ENCODE measurements around the gene CHMP1B. TPM values are rescaled to one million over a fixed set of nuclear protein-coding genes. Genes with fewer than 3 reads are reported as not detected.

Gene CHMP1B
- total RNA-seq, 1 experiment from 2014 or later = 38.7 TPM

DNA sequence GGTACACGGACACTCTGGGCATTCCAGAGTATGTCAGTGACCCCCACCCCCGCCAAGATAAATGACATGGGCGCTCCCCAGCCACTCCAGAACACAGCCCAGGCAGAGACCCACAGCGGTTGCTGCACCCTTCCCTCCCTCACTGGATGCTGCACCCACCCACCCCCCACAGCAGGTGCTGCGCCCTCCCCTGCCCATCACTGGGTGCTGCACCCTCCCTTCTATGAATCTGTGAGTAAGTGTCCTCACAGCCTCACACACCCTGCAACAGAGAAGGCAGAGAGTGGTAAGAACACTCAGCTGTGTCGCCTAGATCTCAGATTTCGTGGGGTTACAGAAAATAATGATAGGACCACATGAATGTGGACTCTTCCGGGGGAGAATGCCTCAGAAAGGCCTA lies 23.5 kb downstream of the CHMP1B start:
- no peak overlapping the region for H3K4me3 Mint-ChIP-seq
- H3K9me3 Mint-ChIP-seq = peaks cover 3% of the 10 kb centered on the region in 2 experiments; a peak in 3 of 5 replicates
- H3K4me2 ChIP-seq (ENCODE audit: insufficient read depth, insufficient read length, low read length) = no peak overlapping the region
- peaks cover 22 to 55% (median 28%) of the 10 kb centered on the region in 3 experiments for H3K36me3 Mint-ChIP-seq (ENCODE audit: insufficient read depth in 1 of 3, low read depth in 3 of 3)
- H2BK120ac ChIP-seq (ENCODE audit: low read depth, low read length, poor library complexity, severe bottlenecking) = no peak overlapping the region
- no peak overlapping the region for H2AFZ ChIP-seq (ENCODE audit: low read length)
- H3K23me2 ChIP-seq (ENCODE audit: insufficient read length, low read depth, low read length, poor library complexity, severe bottlenecking) = no peaks in the 10 kb centered on the region
- no peaks in the 10 kb centered on the region for H4K20me1 ChIP-seq (ENCODE audit: control insufficient read depth, insufficient read depth, insufficient read length)
- H3K79me2 ChIP-seq (ENCODE audit: insufficient read depth, low read length) = no peaks in the 10 kb centered on the region
- no peak overlapping the region for H3K9ac ChIP-seq (ENCODE audit: extremely low read depth, insufficient read length, low read length)
- peaks cover 2% of the 10 kb centered on the region; the same call in 1 of the 2 replicates for H3K4me1 ChIP-seq (ENCODE audit: insufficient read depth, low read length)
- H3K18ac ChIP-seq (ENCODE audit: insufficient read length, low read depth, low read length) = no peak overlapping the region
- TF ChIP-seq, protein P1, sequence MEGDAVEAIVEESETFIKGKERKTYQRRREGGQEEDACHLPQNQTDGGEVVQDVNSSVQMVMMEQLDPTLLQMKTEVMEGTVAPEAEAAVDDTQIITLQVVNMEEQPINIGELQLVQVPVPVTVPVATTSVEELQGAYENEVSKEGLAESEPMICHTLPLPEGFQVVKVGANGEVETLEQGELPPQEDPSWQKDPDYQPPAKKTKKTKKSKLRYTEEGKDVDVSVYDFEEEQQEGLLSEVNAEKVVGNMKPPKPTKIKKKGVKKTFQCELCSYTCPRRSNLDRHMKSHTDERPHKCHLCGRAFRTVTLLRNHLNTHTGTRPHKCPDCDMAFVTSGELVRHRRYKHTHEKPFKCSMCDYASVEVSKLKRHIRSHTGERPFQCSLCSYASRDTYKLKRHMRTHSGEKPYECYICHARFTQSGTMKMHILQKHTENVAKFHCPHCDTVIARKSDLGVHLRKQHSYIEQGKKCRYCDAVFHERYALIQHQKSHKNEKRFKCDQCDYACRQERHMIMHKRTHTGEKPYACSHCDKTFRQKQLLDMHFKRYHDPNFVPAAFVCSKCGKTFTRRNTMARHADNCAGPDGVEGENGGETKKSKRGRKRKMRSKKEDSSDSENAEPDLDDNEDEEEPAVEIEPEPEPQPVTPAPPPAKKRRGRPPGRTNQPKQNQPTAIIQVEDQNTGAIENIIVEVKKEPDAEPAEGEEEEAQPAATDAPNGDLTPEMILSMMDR (conservative IDR thresholded peaks at IDR 0.05) = no peak
- no peaks in the 10 kb centered on the region for H3K27me3 ChIP-seq (ENCODE audit: insufficient read depth, low read length)
- H3K14ac ChIP-seq (ENCODE audit: insufficient read depth, low read length) = no peak overlapping the region
- no peak overlapping the region for H2AK5ac ChIP-seq (ENCODE audit: insufficient read length, low read length)
- H3K9me3 ChIP-seq (ENCODE audit: control insufficient read depth, low read depth, low read length) = no peaks in the 10 kb centered on the region
- 0 out of 7 replicates have a peak overlapping the region, but pooled peaks of 2 of the 3 experiments have one; percentile 7 for H3K27ac Mint-ChIP-seq
- no peak overlapping the region for H3K27ac ChIP-seq (ENCODE audit: insufficient read length, low read depth, low read length)
- H2BK12ac ChIP-seq (ENCODE audit: insufficient read length, low read depth, low read length) = no peak overlapping the region
- no peak overlapping the region for H3K23ac ChIP-seq (ENCODE audit: insufficient read length, low read depth, low read length)
- H4K91ac ChIP-seq (ENCODE audit: insufficient read length, low read depth, low read length) = no peak overlapping the region
- no peak overlapping the region for H2BK5ac ChIP-seq (ENCODE audit: insufficient read length, low read length)
- H3K27me3 Mint-ChIP-seq (ENCODE audit: low read depth) = no peaks in the 10 kb centered on the region
- DNase-seq = no peak
- no peak overlapping the region for H4K5ac ChIP-seq (ENCODE audit: insufficient read length, low read depth, low read length)
- peaks cover 8 to 10% of the 10 kb centered on the region in 2 experiments for H3K4me1 Mint-ChIP-seq
- no peak overlapping the region for H3K56ac ChIP-seq (ENCODE audit: insufficient read length, low read depth, low read length)
- H2BK15ac ChIP-seq (ENCODE audit: low read depth, low read length) = no peak overlapping the region
- WGBS (ENCODE audit: extremely low coverage, insufficient read length, low lambda C conversion rate) = no CpG with 5 or more reads among the region's 8 CpGs
- H3K79me1 ChIP-seq (ENCODE audit: insufficient read depth, low read depth, low read length, poor library complexity, severe bottlenecking) = no peaks in the 10 kb centered on the region
- H3K4ac ChIP-seq (ENCODE audit: low read depth, low read length) = no peak overlapping the region
- no peak overlapping the region for H3T11ph ChIP-seq (ENCODE audit: low read length)
- no peak overlapping the region for H2BK20ac ChIP-seq (ENCODE audit: low read depth, low read length, poor library complexity, severe bottlenecking)
- no peak overlapping the region for H4K8ac ChIP-seq (replicated peaks; ENCODE audit: insufficient read length, low read depth, low read length)
